A549 treated with AZD9567 at 1 μM for 4 hours (cell line): ENCODE data around the gene BTBD3. TPM values are rescaled to one million over a fixed set of nuclear protein-coding genes. Genes with fewer than 3 reads are reported as not detected.

Experiments used
- total RNA-seq: library from RNA; stranded (reverse); fragments of 200-300 nt; extraction: Qiagen RNA extraction; gene quantifications from 5 replicates; pipeline ENCODE4 v1.2.3, GENCODE V29; 2022; ENCODE audit not compliant: insufficient read depth

Gene BTBD3
- total RNA-seq = 13.4 to 39.6 TPM (median 17.9 TPM) in 5 replicates

GRCh38 chr20:11917663-11918062 lies at the start of gene BTBD3:
Gene BTBD3 (plus strand): TSS chr20:11917893. CDS start chr20:11918276, 383 bp downstream.

